ENCODE data around the gene MCHR1. TPM values are rescaled to one million over a fixed set of nuclear protein-coding genes. Genes with fewer than 3 reads are reported as not detected.

Gene MCHR1
- total and polyA plus RNA-seq, 3 donors from 2014 or later = 0.42 to 0.62 (median 0.47) TPM

GRCh38 chr22:40727964-40728615 is 48.8 kb downstream of the MCHR1 start:
- no peaks in the 10 kb centered on the region for H3K36me3 ChIP-seq (ENCODE audit: low read depth, missing control alignments)
- intact Hi-C loops (cut with DNase I; ENCODE audit: low total_unique reads) = no loop called here
- DNase-seq = no peak
- no peaks in the 10 kb centered on the region for H3K27me3 ChIP-seq
- no peak overlapping the region for H3K27ac ChIP-seq
- no peak overlapping the region for H3K4me3 ChIP-seq
- TF ChIP-seq POLR2A (IDR thresholded peaks at IDR 0.05) = no peak
- WGBS, 2 donors = 92 to 95% methylated on average over 14 of the region's 14 CpGs
- H3K4me1 ChIP-seq = peaks cover 4% of the 10 kb centered on the region
- H3K9me3 ChIP-seq = no peaks in the 10 kb centered on the region

- DNase-seq = no peak
- Histone ChIP-seq H3K27me3 (no peaks in the 10 kb centered on the region), H3K36me3 (ENCODE audit: low read depth, missing control alignments) (no peaks in the 10 kb centered on the region), H3K27ac (no peak overlapping the region), H3K9me3 (no peaks in the 10 kb centered on the region), H3K4me3 (no peak overlapping the region), H3K4me1 (peaks cover 4% of the 10 kb centered on the region)
- WGBS, 2 donors = 68 to 74% methylated on average over 12 to 13 of the region's 13 CpGs
- TF ChIP-seq POLR2A (IDR thresholded peaks at IDR 0.05) = no peak
- TF ChIP-seq, protein P1, sequence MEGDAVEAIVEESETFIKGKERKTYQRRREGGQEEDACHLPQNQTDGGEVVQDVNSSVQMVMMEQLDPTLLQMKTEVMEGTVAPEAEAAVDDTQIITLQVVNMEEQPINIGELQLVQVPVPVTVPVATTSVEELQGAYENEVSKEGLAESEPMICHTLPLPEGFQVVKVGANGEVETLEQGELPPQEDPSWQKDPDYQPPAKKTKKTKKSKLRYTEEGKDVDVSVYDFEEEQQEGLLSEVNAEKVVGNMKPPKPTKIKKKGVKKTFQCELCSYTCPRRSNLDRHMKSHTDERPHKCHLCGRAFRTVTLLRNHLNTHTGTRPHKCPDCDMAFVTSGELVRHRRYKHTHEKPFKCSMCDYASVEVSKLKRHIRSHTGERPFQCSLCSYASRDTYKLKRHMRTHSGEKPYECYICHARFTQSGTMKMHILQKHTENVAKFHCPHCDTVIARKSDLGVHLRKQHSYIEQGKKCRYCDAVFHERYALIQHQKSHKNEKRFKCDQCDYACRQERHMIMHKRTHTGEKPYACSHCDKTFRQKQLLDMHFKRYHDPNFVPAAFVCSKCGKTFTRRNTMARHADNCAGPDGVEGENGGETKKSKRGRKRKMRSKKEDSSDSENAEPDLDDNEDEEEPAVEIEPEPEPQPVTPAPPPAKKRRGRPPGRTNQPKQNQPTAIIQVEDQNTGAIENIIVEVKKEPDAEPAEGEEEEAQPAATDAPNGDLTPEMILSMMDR (IDR thresholded peaks at IDR 0.05) = no peak
- intact Hi-C loops (cut with DNase I; ENCODE audit: low total_unique reads) = no loop called here
Measured at GRCh38 chr22:40728731-40729189, 49.5 kb downstream of the MCHR1 start.

DNA sequence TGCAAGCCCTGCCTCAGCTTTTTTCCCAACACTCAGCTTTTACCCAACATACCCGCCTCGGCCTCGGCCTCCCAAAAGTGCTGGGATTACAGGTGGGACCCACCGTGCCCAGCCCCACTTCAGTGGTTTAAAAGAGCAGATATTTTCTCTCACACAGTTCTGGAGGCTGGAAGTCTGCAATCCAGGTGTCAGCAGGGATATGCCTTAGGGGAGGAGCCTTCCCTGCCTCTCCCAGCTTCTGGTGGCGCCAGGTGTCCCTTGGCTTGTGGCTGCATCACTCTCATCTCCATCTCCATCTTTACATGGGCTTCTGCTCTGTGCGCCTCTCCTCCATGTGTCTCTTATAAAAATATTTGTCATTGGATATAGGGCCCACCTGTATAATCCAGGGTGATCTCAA is 50.0 kb downstream of the MCHR1 start:
- TF ChIP-seq POLR2A (IDR thresholded peaks at IDR 0.05) = no peak
- TF ChIP-seq, protein P1 (IDR thresholded peaks at IDR 0.05) = no peak
- no peak overlapping the region for H3K4me3 ChIP-seq
- H3K4me1 ChIP-seq = peaks cover 4% of the 10 kb centered on the region
- no peaks in the 10 kb centered on the region for H3K9me3 ChIP-seq
- WGBS, 2 donors = 80 to 83% methylated on average over 6 of the region's 6 CpGs
- DNase-seq = no peak
- H3K27me3 ChIP-seq = no peaks in the 10 kb centered on the region
- H3K36me3 ChIP-seq (ENCODE audit: low read depth, missing control alignments) = no peaks in the 10 kb centered on the region
- no peak overlapping the region for H3K27ac ChIP-seq
- intact Hi-C loops (cut with DNase I; ENCODE audit: low total_unique reads) = no loop called here

Other genes starting within 250 kb of the MCHR1 start
- gene MRTFA, start 42.8 kb upstream of the MCHR1 start, total RNA-seq = 100 to 1,000 TPM; 158 to 162 TPM
- gene MRTFA, start 42.8 kb upstream of the MCHR1 start, polyA plus RNA-seq (ENCODE audit: insufficient read depth, low read depth, low replicate concordance) = 59.5 TPM
- gene SLC25A17, start 139.9 kb downstream of the MCHR1 start, total RNA-seq = 10 to 100 TPM; 33.8 to 36.1 TPM
- gene SLC25A17, start 139.9 kb downstream of the MCHR1 start, polyA plus RNA-seq (ENCODE audit: insufficient read depth, low read depth, low replicate concordance) = 42.8 TPM
- gene ST13, start 177.2 kb downstream of the MCHR1 start, total RNA-seq = 100 to 1,000 TPM; 139 to 149 TPM
- gene ST13, start 177.2 kb downstream of the MCHR1 start, polyA plus RNA-seq (ENCODE audit: insufficient read depth, low read depth, low replicate concordance) = 345 TPM
- 10 to 100 TPM; 29.5 to 46.5 TPM for gene XPNPEP3, start 177.7 kb downstream of the MCHR1 start, total RNA-seq
- 43.5 TPM for gene XPNPEP3, start 177.7 kb downstream of the MCHR1 start, polyA plus RNA-seq (ENCODE audit: insufficient read depth, low read depth, low replicate concordance)
- 1 to 10 TPM; 3.3 to 9.5 TPM for gene DNAJB7, start 182.6 kb downstream of the MCHR1 start, total RNA-seq
- gene DNAJB7, start 182.6 kb downstream of the MCHR1 start, polyA plus RNA-seq (ENCODE audit: insufficient read depth, low read depth, low replicate concordance) = 3.8 TPM